Measurements from ENCODE around the gene SSRP1. TPM values are rescaled to one million over a fixed set of nuclear protein-coding genes. Genes with fewer than 3 reads are reported as not detected.
A peak's percentile ranks its signal among the peaks of the same experiment; 100 is the strongest.

Gene SSRP1
- total RNA-seq, 1 donor from 2014 or later, result 64.7 TPM

DNA sequence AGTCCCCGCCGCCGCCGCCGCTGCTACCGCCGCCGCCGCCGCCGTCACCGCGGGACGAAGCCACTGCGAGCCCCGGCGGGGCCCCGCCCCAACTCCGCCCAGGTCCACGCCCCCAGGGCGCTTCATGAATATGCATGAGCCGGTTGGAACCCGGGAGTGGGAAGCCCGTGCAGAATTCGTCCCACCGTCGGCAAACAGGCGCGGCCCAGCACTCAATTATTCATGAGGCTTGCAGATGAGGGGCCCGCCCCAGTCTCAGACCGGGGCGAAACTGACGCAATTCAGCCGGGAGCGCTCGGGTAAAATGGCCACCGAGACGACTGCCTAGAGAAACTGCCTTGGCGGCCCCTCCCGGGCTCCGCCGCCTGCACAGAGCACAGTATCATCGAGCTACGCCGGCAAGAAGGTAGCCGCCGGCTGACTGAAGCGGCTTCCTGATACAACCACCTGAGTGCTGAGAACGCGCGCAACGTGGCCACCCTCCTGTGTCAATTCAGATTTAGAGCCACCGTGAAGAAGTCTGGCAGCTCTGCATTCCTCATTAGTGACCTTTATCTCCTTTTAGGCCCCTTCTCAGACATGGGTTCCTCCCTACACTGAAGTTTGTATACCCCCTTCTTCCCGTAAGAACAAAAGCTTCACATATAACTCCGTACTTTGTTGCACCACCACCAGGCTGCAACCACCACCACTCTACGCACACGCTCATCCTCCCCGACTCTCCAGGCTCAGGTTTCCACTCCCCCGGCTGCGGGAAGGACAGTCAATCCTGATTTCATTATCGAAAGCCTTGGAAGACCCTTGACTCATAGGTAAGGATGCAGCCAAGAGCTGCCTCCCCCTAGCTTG, 10.6 kb downstream of the SSRP1 start, which contains the start of gene TNKS1BP1:
TSS of gene TNKS1BP1 (minus strand) at position 67 of the 849 bp plus-strand sequence. CDS start 3,067 bp downstream, outside the sequence.
- intact Hi-C loops (cut with DNase I), result no loop called here
- Histone ChIP-seq H3K9me3 (no peaks in the 10 kb centered on the region), H3K27me3 (no peaks in the 10 kb centered on the region), H3K4me1 (peaks cover 39% of the 10 kb centered on the region), H3K36me3 (peaks cover 41% of the 10 kb centered on the region), H3K4me3 (peak within 1 kb of the TSS; percentile 75), H3K27ac (peak within 1 kb of the TSS; percentile 98)
- DNase-seq (peak; percentile 98), ATAC-seq (peak; percentile 87)
- TF ChIP-seq, protein P1, sequence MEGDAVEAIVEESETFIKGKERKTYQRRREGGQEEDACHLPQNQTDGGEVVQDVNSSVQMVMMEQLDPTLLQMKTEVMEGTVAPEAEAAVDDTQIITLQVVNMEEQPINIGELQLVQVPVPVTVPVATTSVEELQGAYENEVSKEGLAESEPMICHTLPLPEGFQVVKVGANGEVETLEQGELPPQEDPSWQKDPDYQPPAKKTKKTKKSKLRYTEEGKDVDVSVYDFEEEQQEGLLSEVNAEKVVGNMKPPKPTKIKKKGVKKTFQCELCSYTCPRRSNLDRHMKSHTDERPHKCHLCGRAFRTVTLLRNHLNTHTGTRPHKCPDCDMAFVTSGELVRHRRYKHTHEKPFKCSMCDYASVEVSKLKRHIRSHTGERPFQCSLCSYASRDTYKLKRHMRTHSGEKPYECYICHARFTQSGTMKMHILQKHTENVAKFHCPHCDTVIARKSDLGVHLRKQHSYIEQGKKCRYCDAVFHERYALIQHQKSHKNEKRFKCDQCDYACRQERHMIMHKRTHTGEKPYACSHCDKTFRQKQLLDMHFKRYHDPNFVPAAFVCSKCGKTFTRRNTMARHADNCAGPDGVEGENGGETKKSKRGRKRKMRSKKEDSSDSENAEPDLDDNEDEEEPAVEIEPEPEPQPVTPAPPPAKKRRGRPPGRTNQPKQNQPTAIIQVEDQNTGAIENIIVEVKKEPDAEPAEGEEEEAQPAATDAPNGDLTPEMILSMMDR (IDR thresholded peaks at IDR 0.05), result no peak

DNA sequence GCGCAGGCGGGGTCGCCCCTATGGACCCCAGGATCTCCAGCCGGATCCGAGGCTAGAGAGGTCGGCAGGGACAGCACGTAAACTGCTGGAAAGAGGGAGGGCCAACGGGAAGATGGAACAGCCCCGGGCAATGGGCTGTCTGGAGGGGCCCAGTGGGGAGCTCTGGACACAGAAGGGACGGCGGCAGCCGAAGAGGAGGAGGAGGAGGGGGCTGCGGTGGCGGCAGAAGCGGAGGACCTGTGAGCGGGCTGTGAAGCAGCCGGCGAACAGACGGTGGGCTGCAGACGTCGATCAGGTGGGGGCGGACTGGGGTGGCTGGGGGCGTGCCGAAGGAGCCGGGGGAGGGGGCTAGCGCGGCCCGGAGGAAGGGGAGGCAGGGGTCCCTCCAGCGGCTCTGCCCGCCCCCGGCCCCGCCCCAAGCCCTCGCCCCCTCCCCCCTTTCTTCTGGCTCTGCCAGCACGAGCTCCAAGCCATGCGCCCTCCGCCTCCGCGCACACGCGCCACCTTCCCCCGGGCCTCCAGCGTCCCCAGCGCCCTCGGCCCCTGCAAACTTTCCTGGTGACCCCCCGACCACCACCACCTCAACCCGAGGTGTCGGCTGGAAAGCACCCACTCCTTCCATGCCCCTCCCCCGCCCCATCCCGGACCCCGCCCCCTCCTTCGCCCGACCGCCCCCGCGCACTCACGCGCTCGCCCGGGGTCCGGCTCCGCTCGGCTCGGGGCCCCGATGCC, 11.4 kb downstream of the SSRP1 start:
- ATAC-seq, result peak; percentile 1
- TF ChIP-seq, protein P1 (IDR thresholded peaks at IDR 0.05), result no peak
- DNase-seq, result peak; percentile 80
- Histone ChIP-seq H3K9me3 (no peaks in the 10 kb centered on the region), H3K36me3 (peaks cover 41% of the 10 kb centered on the region), H3K27me3 (no peaks in the 10 kb centered on the region), H3K4me1 (peaks cover 45% of the 10 kb centered on the region), H3K4me3 (peak overlapping the region; percentile 75), H3K27ac (peak overlapping the region; percentile 98)
- intact Hi-C loops (cut with DNase I), result no loop called here

DNA sequence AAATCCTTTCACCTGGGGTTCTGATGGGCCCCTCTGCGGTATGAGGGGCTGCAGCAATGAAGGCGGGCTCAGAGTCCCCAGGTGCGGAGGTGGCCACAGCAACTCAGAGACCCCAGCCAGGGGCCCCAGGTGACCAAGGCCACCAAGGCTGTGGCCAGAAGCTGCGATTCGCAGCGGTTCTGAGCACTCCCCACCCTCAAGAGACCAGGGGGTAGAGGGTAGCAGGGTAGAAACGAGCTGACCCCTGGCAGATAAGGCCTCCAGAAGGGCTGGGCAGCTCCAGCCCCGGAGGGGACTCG, 11.9 kb downstream of the SSRP1 start:
- intact Hi-C loops (cut with DNase I), result no loop called here
- no peaks in the 10 kb centered on the region for H3K27me3 ChIP-seq
- ATAC-seq (no peak), DNase-seq (no peak)
- H3K27ac ChIP-seq, result peak overlapping the region; percentile 98
- peaks cover 41% of the 10 kb centered on the region for H3K36me3 ChIP-seq
- H3K4me1 ChIP-seq, result peaks cover 50% of the 10 kb centered on the region
- H3K9me3 ChIP-seq, result no peaks in the 10 kb centered on the region
- peak overlapping the region; percentile 75 for H3K4me3 ChIP-seq
- TF ChIP-seq, protein P1 (IDR thresholded peaks at IDR 0.05), result no peak

DNA sequence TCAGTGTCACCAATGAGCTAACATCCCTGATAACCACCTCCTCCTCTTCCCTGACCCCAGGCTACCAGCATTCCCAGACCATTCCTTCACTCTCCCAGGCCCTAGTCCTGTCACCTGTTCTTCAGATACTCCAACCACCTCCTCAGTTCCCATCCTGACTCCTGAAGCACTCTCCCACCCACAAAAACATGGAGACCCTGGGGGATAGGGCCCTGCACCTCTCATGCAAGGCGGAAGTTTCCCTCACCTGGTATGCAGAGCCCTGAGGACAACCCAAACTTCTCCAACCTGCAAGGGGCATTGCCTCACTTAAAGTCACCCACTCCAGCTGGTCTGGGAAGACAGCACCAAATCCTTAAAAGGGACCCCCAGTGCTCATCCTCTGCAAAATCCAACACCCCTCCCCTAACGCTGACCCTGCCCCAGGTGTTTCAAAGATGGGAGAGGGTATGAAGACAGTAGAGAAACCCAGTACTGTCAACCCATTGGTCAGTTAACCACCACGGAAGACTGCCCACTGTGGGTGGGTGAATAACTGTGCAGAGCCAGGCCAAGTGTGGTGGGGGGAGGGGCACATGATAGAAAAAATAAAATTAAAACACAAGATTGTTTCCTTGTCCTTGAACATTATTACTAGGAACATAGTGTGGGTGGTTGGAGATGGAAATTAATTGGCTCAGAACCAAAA, 12.4 kb downstream of the SSRP1 start:
- intact Hi-C loops (cut with DNase I), result no loop called here
- Histone ChIP-seq H3K4me1 (peaks cover 55% of the 10 kb centered on the region), H3K27me3 (no peaks in the 10 kb centered on the region), H3K9me3 (no peaks in the 10 kb centered on the region), H3K4me3 (peak overlapping the region; percentile 75), H3K27ac (peak overlapping the region; percentile 98), H3K36me3 (peaks cover 41% of the 10 kb centered on the region)
- DNase-seq (no peak), ATAC-seq (no peak)
- TF ChIP-seq, protein P1 (IDR thresholded peaks at IDR 0.05), result peak; percentile 11

DNA sequence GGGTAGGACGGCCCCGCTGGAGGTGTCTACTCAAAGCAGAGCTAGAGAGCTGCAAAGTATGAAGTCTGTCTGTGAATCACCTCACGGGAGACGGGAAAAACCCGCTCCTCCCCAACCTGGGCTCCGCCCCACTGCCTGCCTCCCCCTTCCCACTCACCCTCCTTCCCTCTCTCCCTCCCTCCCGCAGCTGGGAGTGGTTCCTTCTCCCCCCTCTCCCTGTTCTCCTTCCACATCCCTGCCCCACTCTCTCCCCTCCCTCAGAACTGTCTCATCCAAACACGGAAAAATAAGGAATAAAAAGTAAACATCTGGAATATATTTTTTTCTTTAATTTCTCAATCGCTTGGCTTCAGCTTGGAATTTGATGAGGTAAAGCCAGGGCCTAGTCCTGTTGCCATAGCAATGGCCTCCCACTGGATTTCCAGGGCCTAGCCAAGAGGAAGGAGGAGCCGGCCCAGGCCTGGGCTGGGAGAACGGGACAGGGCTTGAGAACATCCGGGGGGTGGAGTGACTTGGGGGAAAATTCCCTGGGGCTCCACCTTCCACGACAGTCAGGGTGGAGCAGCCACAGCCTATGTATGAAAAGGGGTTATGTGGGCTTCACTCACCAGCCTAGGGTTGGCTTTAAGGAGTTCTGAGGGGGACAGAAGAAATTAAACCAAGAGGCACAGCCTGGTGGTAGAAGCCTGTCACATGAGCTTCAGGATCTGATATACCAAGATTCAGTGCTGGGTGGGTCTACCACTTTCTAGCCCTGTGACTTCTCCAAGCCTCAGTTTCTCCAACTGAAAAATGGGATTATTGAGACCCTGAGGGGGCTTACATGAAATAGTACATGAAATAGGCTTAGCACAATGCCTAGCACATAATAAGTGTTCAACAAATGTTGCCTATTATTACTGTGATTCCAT, 13.2 kb downstream of the SSRP1 start:
- Histone ChIP-seq H3K27me3 (no peaks in the 10 kb centered on the region), H3K36me3 (peaks cover 39% of the 10 kb centered on the region), H3K9me3 (no peaks in the 10 kb centered on the region), H3K4me3 (peak overlapping the region; percentile 75), H3K27ac (peak overlapping the region; percentile 98), H3K4me1 (peaks cover 62% of the 10 kb centered on the region)
- ATAC-seq (peak; percentile 61), DNase-seq (peak; percentile 93)
- TF ChIP-seq, protein P1 (IDR thresholded peaks at IDR 0.05), result no peak
- intact Hi-C loops (cut with DNase I), result no loop called here
